ENCODE results near the gene SPRED2.

SPRED2 gene

DNA sequence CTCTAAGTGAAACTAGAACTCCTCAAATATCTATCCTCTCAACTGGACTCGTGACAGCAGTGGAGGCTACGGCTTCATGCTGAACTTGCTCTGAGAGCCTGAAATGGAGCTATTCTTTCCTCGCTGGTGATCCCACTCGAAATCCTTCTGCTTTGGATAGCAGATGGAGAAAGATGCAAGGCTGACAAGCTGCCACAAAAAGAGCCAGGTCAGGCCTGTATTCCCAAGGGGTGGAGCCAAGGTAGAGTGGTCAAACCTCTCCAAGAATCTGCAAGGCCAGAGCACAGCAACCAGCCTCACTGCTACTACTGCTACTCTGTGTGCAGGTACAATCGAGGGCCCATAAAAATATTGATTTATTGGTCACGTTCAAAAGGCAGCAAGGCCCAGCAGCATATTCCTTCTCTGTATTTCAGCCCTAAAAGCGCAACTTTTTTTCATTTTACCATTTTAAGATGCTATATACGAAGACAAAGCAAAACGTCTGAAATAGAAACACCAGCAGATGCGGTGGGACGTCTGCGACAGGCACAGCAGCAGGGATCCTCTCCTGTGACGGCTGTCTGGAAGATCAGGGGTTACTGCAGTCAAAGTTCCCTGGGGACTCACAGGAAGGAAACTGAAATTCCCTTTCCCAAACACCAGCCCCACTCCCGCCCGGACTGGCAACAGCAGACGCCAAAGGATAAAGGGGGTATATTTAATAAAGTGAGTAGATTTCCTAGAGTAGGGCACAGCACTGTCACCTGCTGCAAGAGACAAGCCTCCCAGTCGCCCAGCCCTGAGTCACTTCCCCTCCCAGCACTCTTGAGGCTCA is 2.4 kb downstream of the SPRED2 start:
- no peak overlapping the region for H3K14ac ChIP-seq (ENCODE audit: low read length)
- peak overlapping the region; percentile 53 for H3K9ac ChIP-seq (ENCODE audit: low read depth, low read length, poor library complexity)
- H3K4ac ChIP-seq (ENCODE audit: low read length): no peak overlapping the region
- peaks cover 3 to 34% of the 10 kb centered on the region in 2 donors for H3K4me1 ChIP-seq (ENCODE audit: control insufficient read depth in 2 of 2, insufficient read depth in 1 of 2, low read depth in 1 of 2, low read length in 2 of 2)
- H4K8ac ChIP-seq (ENCODE audit: low read depth, low read length): no peak overlapping the region
- peak overlapping the region; percentile 88 to 98 for H3K4me3 ChIP-seq (ENCODE audit: low read length in 2 of 2)
- no peak overlapping the region for H2BK12ac ChIP-seq (ENCODE audit: low read length)
- H3K9me3 ChIP-seq (replicated peaks in 1 of 2; ENCODE audit: control insufficient read depth in 2 of 2, insufficient read depth in 1 of 2, low read depth in 1 of 2, low read length in 2 of 2): no peaks in the 10 kb centered on the region
- H3K27ac ChIP-seq (replicated peaks; ENCODE audit: low read length): no peak overlapping the region
- no peak overlapping the region for H2AK5ac ChIP-seq (ENCODE audit: low read depth, low read length)
- H3K27me3 ChIP-seq (ENCODE audit: control insufficient read depth in 3 of 3, insufficient read depth in 3 of 3, low read depth in 1 of 3, low read length in 3 of 3): no peaks in the 10 kb centered on the region
- no peak overlapping the region for H2BK120ac ChIP-seq (ENCODE audit: low read depth, low read length)
- no peak overlapping the region for H2BK5ac ChIP-seq (ENCODE audit: low read length)
- no peak overlapping the region for H3K18ac ChIP-seq (ENCODE audit: low read length)
- no CpG with 5 or more reads among the region's 17 CpGs for WGBS, 2 donors (ENCODE audit: extremely low coverage in 2 of 2, insufficient read length in 2 of 2, insufficient replicate concordance in 1 of 2)
- peaks cover 6% of the 10 kb centered on the region for H3K79me1 ChIP-seq (ENCODE audit: low read depth, low read length)
- H3K4me2 ChIP-seq (ENCODE audit: insufficient read depth, low read length, poor library complexity, severe bottlenecking): peak overlapping the region; percentile 93
- H3K36me3 ChIP-seq (replicated peaks in 1 of 2; ENCODE audit: control insufficient read depth in 2 of 2, insufficient read depth in 2 of 2, low read length in 2 of 2): peaks cover 0 to 7% of the 10 kb centered on the region in 2 donors
- no peak overlapping the region for H4K91ac ChIP-seq (ENCODE audit: low read depth, low read length, poor library complexity)
- H2AFZ ChIP-seq (ENCODE audit: low read length): peak overlapping the region; percentile 94
- H3K23ac ChIP-seq (ENCODE audit: low read depth, low read length, poor library complexity): no peak overlapping the region
- H2BK15ac ChIP-seq (ENCODE audit: low read length): no peak overlapping the region
- no peak for DNase-seq (ENCODE audit: low spot score)

DNA sequence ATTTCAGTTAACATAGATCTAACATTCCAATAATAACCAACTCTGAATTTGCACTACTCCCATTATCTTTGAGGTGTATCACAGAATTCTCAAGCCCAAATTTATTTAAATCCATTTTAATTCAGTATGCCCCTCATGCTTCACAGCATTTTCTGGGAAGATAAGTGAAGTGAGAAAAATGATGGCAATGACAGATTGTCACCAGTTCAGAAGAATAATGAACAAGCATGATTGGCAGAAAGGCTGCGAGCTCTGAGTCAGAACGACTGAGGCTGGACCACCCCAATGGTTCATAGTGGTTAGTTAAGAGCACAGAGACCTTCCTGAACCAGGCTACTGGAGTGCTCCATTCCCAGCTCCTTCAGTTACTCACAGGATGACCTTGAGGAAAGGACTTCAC is 4.9 kb downstream of the SPRED2 start:
- Histone ChIP-seq H2BK5ac (ENCODE audit: low read length) (no peak overlapping the region), H3K9me3 (replicated peaks in 1 of 2; ENCODE audit: control insufficient read depth in 2 of 2, insufficient read depth in 1 of 2, low read depth in 1 of 2, low read length in 2 of 2) (peaks cover 0 to 3% of the 10 kb centered on the region in 2 donors), H3K4me3 (ENCODE audit: low read length in 2 of 2) (no peak overlapping the region), H2AFZ (ENCODE audit: low read length) (no peak overlapping the region), H2BK12ac (ENCODE audit: low read length) (no peak overlapping the region), H2AK5ac (ENCODE audit: low read depth, low read length) (no peak overlapping the region), H4K91ac (ENCODE audit: low read depth, low read length, poor library complexity) (no peak overlapping the region), H3K4ac (ENCODE audit: low read length) (no peak overlapping the region), H3K9ac (ENCODE audit: low read depth, low read length, poor library complexity) (no peak overlapping the region), H3K79me1 (ENCODE audit: low read depth, low read length) (peaks cover 7% of the 10 kb centered on the region), H3K27ac (replicated peaks; ENCODE audit: low read length) (no peak overlapping the region), H3K36me3 (replicated peaks in 1 of 2; ENCODE audit: control insufficient read depth in 2 of 2, insufficient read depth in 2 of 2, low read length in 2 of 2) (peaks cover 0 to 17% of the 10 kb centered on the region in 2 donors), H3K4me1 (ENCODE audit: control insufficient read depth in 2 of 2, insufficient read depth in 1 of 2, low read depth in 1 of 2, low read length in 2 of 2) (peaks cover 3 to 29% of the 10 kb centered on the region in 2 donors), H2BK120ac (ENCODE audit: low read depth, low read length) (no peak overlapping the region), H3K14ac (ENCODE audit: low read length) (no peak overlapping the region), H3K27me3 (ENCODE audit: control insufficient read depth in 3 of 3, insufficient read depth in 3 of 3, low read depth in 1 of 3, low read length in 3 of 3) (no peaks in the 10 kb centered on the region), H3K18ac (ENCODE audit: low read length) (no peak overlapping the region), H2BK15ac (ENCODE audit: low read length) (no peak overlapping the region), H4K8ac (ENCODE audit: low read depth, low read length) (no peak overlapping the region), H3K23ac (ENCODE audit: low read depth, low read length, poor library complexity) (no peak overlapping the region), H3K4me2 (ENCODE audit: insufficient read depth, low read length, poor library complexity, severe bottlenecking) (no peak overlapping the region)
- no peak for DNase-seq (ENCODE audit: low spot score)
- WGBS, 2 donors (ENCODE audit: extremely low coverage in 2 of 2, insufficient read length in 2 of 2, insufficient replicate concordance in 1 of 2): no CpG with 5 or more reads among the region's 2 CpGs

DNA sequence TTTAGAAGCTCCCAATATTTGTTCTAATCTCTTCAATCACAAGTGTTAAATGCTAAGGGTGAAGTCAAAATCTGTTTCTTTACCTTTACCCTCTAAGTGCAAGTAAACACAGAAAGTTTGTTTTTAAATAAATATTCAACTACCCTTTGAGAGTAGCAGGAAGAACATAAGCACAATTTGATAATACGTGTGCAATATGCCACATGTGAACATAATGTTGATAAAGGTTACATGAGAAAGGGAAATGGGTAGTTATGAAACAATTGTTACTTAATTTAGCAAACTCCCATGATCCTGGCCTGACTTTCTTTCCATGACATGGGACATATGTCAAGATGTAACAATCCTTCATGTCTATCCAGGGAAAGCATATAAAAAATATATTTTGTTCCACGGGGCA is 7.1 kb downstream of the SPRED2 start:
- H3K4me2 ChIP-seq (ENCODE audit: insufficient read depth, low read length, poor library complexity, severe bottlenecking): no peak overlapping the region
- WGBS, 2 donors (ENCODE audit: extremely low coverage in 2 of 2, insufficient read length in 2 of 2, insufficient replicate concordance in 1 of 2): no CpG with 5 or more reads among the region's 2 CpGs
- H2BK15ac ChIP-seq (ENCODE audit: low read length): no peak overlapping the region
- H3K23ac ChIP-seq (ENCODE audit: low read depth, low read length, poor library complexity): no peak overlapping the region
- H3K4me1 ChIP-seq (ENCODE audit: control insufficient read depth in 2 of 2, insufficient read depth in 1 of 2, low read depth in 1 of 2, low read length in 2 of 2): peaks cover 8 to 31% of the 10 kb centered on the region in 2 donors
- H3K27me3 ChIP-seq (ENCODE audit: control insufficient read depth in 3 of 3, insufficient read depth in 3 of 3, low read depth in 1 of 3, low read length in 3 of 3): no peaks in the 10 kb centered on the region
- H3K79me1 ChIP-seq (ENCODE audit: low read depth, low read length): peaks cover 2% of the 10 kb centered on the region
- H3K9ac ChIP-seq (ENCODE audit: low read depth, low read length, poor library complexity): no peak overlapping the region
- no peak overlapping the region for H3K27ac ChIP-seq (replicated peaks; ENCODE audit: low read length)
- peaks cover 0 to 3% of the 10 kb centered on the region in 2 donors for H3K9me3 ChIP-seq (replicated peaks in 1 of 2; ENCODE audit: control insufficient read depth in 2 of 2, insufficient read depth in 1 of 2, low read depth in 1 of 2, low read length in 2 of 2)
- H2AFZ ChIP-seq (ENCODE audit: low read length): no peak overlapping the region
- H4K91ac ChIP-seq (ENCODE audit: low read depth, low read length, poor library complexity): no peak overlapping the region
- H2BK5ac ChIP-seq (ENCODE audit: low read length): no peak overlapping the region
- H3K36me3 ChIP-seq (replicated peaks in 1 of 2; ENCODE audit: control insufficient read depth in 2 of 2, insufficient read depth in 2 of 2, low read length in 2 of 2): peaks cover 0 to 27% of the 10 kb centered on the region in 2 donors
- H2BK120ac ChIP-seq (ENCODE audit: low read depth, low read length): no peak overlapping the region
- no peak overlapping the region for H3K4ac ChIP-seq (ENCODE audit: low read length)
- no peak overlapping the region for H2BK12ac ChIP-seq (ENCODE audit: low read length)
- no peak overlapping the region for H3K4me3 ChIP-seq (ENCODE audit: low read length in 2 of 2)
- H3K18ac ChIP-seq (ENCODE audit: low read length): no peak overlapping the region
- DNase-seq (ENCODE audit: low spot score): no peak
- H2AK5ac ChIP-seq (ENCODE audit: low read depth, low read length): no peak overlapping the region
- no peak overlapping the region for H4K8ac ChIP-seq (ENCODE audit: low read depth, low read length)
- H3K14ac ChIP-seq (ENCODE audit: low read length): no peak overlapping the region

GRCh38 chr2:65424391-65424790 is 8.0 kb downstream of the SPRED2 start:
- Histone ChIP-seq H2BK15ac (ENCODE audit: low read length) (no peak overlapping the region), H2AK5ac (ENCODE audit: low read depth, low read length) (no peak overlapping the region), H3K27me3 (ENCODE audit: control insufficient read depth in 3 of 3, insufficient read depth in 3 of 3, low read depth in 1 of 3, low read length in 3 of 3) (no peaks in the 10 kb centered on the region), H3K9ac (ENCODE audit: low read depth, low read length, poor library complexity) (no peak overlapping the region), H3K9me3 (replicated peaks in 1 of 2; ENCODE audit: control insufficient read depth in 2 of 2, insufficient read depth in 1 of 2, low read depth in 1 of 2, low read length in 2 of 2) (peaks cover 0 to 3% of the 10 kb centered on the region in 2 donors), H3K4me2 (ENCODE audit: insufficient read depth, low read length, poor library complexity, severe bottlenecking) (no peak overlapping the region), H3K27ac (replicated peaks; ENCODE audit: low read length) (no peak overlapping the region), H4K8ac (ENCODE audit: low read depth, low read length) (no peak overlapping the region), H3K79me1 (ENCODE audit: low read depth, low read length) (peaks cover 2% of the 10 kb centered on the region), H3K4me3 (ENCODE audit: low read length in 2 of 2) (no peak overlapping the region), H3K4me1 (ENCODE audit: control insufficient read depth in 2 of 2, insufficient read depth in 1 of 2, low read depth in 1 of 2, low read length in 2 of 2) (peaks cover 4 to 22% of the 10 kb centered on the region in 2 donors), H2BK120ac (ENCODE audit: low read depth, low read length) (no peak overlapping the region), H2BK5ac (ENCODE audit: low read length) (no peak overlapping the region), H3K14ac (ENCODE audit: low read length) (no peak overlapping the region), H2BK12ac (ENCODE audit: low read length) (no peak overlapping the region), H4K91ac (ENCODE audit: low read depth, low read length, poor library complexity) (no peak overlapping the region), H3K23ac (ENCODE audit: low read depth, low read length, poor library complexity) (no peak overlapping the region), H3K18ac (ENCODE audit: low read length) (no peak overlapping the region), H3K4ac (ENCODE audit: low read length) (no peak overlapping the region), H2AFZ (ENCODE audit: low read length) (no peak overlapping the region), H3K36me3 (replicated peaks in 1 of 2; ENCODE audit: control insufficient read depth in 2 of 2, insufficient read depth in 2 of 2, low read length in 2 of 2) (peaks cover 0 to 27% of the 10 kb centered on the region in 2 donors)
- DNase-seq (ENCODE audit: low spot score): no peak
- WGBS, 2 donors (ENCODE audit: extremely low coverage in 2 of 2, insufficient read length in 2 of 2, insufficient replicate concordance in 1 of 2): no CpG with 5 or more reads among the region's 3 CpGs

Measured in neuronal stem cell (in vitro differentiated cells).